ENCODE data around the gene UBE2F.

Gene UBE2F

GRCh38 chr2:238067939-238068338, 101.1 kb downstream of the UBE2F start:
- Histone ChIP-seq H3K4me3 (ENCODE audit: low read length) (no peak overlapping the region), H3K79me2 (ENCODE audit: low read length) (peaks cover 6% of the 10 kb centered on the region), H3K9ac (ENCODE audit: low read length) (no peak overlapping the region), H4K20me1 (ENCODE audit: insufficient read depth, low read length) (no peaks in the 10 kb centered on the region), H3K27ac (ENCODE audit: low read length) (no peak overlapping the region), H2AFZ (ENCODE audit: low read depth, low read length) (no peak overlapping the region), H3K4me2 (ENCODE audit: low read length) (no peak overlapping the region), H3K27me3 (ENCODE audit: low read depth, low read length) (no peaks in the 10 kb centered on the region), H3K4me1 (ENCODE audit: low read length) (peaks cover 15% of the 10 kb centered on the region), H3K36me3 (replicated peaks; ENCODE audit: low read depth, low read length) (peaks cover 48% of the 10 kb centered on the region), H3K9me3 (ENCODE audit: insufficient read depth, low read length) (no peaks in the 10 kb centered on the region)
- TF ChIP-seq EZH2phosphoT487 (IDR thresholded peaks at IDR 0.05; ENCODE audit: low read depth), result no peak

- Histone ChIP-seq H3K4me3 (ENCODE audit: low read length) (no peak overlapping the region), H4K20me1 (ENCODE audit: insufficient read depth, low read length) (no peaks in the 10 kb centered on the region), H3K4me2 (ENCODE audit: low read length) (no peak overlapping the region), H3K27me3 (ENCODE audit: low read depth, low read length) (no peaks in the 10 kb centered on the region), H3K9me3 (ENCODE audit: insufficient read depth, low read length) (no peaks in the 10 kb centered on the region), H3K36me3 (replicated peaks; ENCODE audit: low read depth, low read length) (peaks cover 54% of the 10 kb centered on the region), H3K79me2 (ENCODE audit: low read length) (no peaks in the 10 kb centered on the region; the same call in 1 of the 2 replicates), H3K9ac (ENCODE audit: low read length) (no peak overlapping the region), H3K4me1 (ENCODE audit: low read length) (peaks cover 5% of the 10 kb centered on the region), H3K27ac (ENCODE audit: low read length) (no peak overlapping the region), H2AFZ (ENCODE audit: low read depth, low read length) (no peak overlapping the region)
- TF ChIP-seq CTCF (IDR thresholded peaks at IDR 0.05; ENCODE audit: low read depth, low read length) (no peak), EZH2phosphoT487 (IDR thresholded peaks at IDR 0.05; ENCODE audit: low read depth) (no peak)
These were observed 102.4 kb downstream of the UBE2F start for GRCh38 chr2:238069021-238069709.

DNA sequence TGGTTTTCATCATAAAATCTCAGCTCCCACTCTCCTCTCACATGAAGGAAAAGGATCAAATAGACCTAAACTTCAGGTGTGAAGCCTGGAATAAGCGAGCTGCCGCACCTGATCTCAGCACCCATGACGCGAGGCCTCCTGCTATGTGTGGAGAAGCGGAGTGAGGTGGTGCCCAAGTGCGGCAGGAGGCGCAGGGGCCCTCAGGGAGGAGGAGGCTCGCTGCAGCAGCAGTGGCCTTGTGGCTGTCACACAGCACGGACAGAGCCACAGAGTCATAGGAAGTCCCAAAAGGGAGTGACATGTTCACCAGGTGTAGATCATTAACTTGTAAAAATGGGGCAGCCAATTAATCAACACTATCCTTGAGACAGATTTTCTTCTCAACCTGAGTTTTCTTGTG, 103.1 kb downstream of the UBE2F start:
- Histone ChIP-seq H3K4me2 (ENCODE audit: low read length) (no peak overlapping the region), H2AFZ (ENCODE audit: low read depth, low read length) (no peak overlapping the region), H3K9ac (ENCODE audit: low read length) (no peak overlapping the region), H3K4me1 (ENCODE audit: low read length) (no peaks in the 10 kb centered on the region; the same call in 1 of the 2 replicates), H3K27ac (ENCODE audit: low read length) (no peak overlapping the region), H3K36me3 (replicated peaks; ENCODE audit: low read depth, low read length) (peaks cover 52% of the 10 kb centered on the region), H4K20me1 (ENCODE audit: insufficient read depth, low read length) (no peaks in the 10 kb centered on the region), H3K79me2 (ENCODE audit: low read length) (no peaks in the 10 kb centered on the region; the same call in 1 of the 2 replicates), H3K27me3 (ENCODE audit: low read depth, low read length) (no peaks in the 10 kb centered on the region), H3K4me3 (ENCODE audit: low read length) (no peak overlapping the region), H3K9me3 (ENCODE audit: insufficient read depth, low read length) (no peaks in the 10 kb centered on the region)
- no peak for TF ChIP-seq EZH2phosphoT487 (IDR thresholded peaks at IDR 0.05; ENCODE audit: low read depth)
- no peak for TF ChIP-seq CTCF (IDR thresholded peaks at IDR 0.05; ENCODE audit: low read depth, low read length)

DNA sequence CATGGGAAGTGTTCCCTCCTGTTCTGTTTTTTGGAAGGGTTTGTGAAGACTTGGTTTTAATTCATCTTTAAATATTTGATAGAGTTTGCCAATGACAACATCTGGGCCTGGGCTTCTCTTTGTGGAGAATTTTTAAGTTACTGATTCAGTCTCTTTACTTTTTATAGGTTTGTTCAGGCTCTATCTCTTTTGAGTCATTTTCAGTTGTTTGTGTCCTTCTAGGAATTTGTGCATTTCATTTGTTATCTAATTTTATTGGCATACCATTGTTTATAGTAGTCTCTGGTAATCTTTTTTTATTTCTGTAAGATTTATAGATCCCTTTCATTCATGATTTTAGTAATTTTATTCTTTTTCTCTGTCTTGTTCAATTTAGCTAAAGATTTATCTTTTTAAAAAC, 108.6 kb downstream of the UBE2F start:
- H3K9ac ChIP-seq (ENCODE audit: low read length), result no peak overlapping the region
- no peak overlapping the region for H3K4me3 ChIP-seq (ENCODE audit: low read length)
- no peaks in the 10 kb centered on the region for H3K79me2 ChIP-seq (ENCODE audit: low read length)
- no peak overlapping the region for H2AFZ ChIP-seq (ENCODE audit: low read depth, low read length)
- H3K27ac ChIP-seq (ENCODE audit: low read length), result no peak overlapping the region
- no peak overlapping the region for H3K4me2 ChIP-seq (ENCODE audit: low read length)
- H3K27me3 ChIP-seq (ENCODE audit: low read depth, low read length), result no peaks in the 10 kb centered on the region
- peaks cover 20% of the 10 kb centered on the region for H3K36me3 ChIP-seq (replicated peaks; ENCODE audit: low read depth, low read length)
- no peak for TF ChIP-seq EZH2phosphoT487 (IDR thresholded peaks at IDR 0.05; ENCODE audit: low read depth)
- no peak for TF ChIP-seq CTCF (IDR thresholded peaks at IDR 0.05; ENCODE audit: low read depth, low read length)
- no peaks in the 10 kb centered on the region for H3K4me1 ChIP-seq (ENCODE audit: low read length)
- no peaks in the 10 kb centered on the region for H4K20me1 ChIP-seq (ENCODE audit: insufficient read depth, low read length)
- no peaks in the 10 kb centered on the region for H3K9me3 ChIP-seq (ENCODE audit: insufficient read depth, low read length)
